ENCODE measurements around the gene CDK18.

CDK18 gene

GRCh38 chr1:205570796-205571537, 66.5 kb downstream of the CDK18 start:
- Histone ChIP-seq H4K91ac (ENCODE audit: low read length) (no peak overlapping the region), H3K27me3 (ENCODE audit: control insufficient read depth in 1 of 2, insufficient read depth in 1 of 2, low read length in 2 of 2) (peaks cover 80 to 94% of the 10 kb centered on the region in 2 experiments), H3K9ac (ENCODE audit: low read length) (no peak overlapping the region), H2BK15ac (ENCODE audit: low read depth, poor library complexity, severe bottlenecking) (no peak overlapping the region), H3K4ac (ENCODE audit: low read depth in 1 of 2, low read length in 2 of 2) (no peak overlapping the region), H3K4me3 (ENCODE audit: insufficient read depth in 1 of 2, low read depth in 1 of 2, low read length in 2 of 2) (no peak overlapping the region), H2BK12ac (ENCODE audit: low read length in 2 of 2) (no peak overlapping the region), H3K9me3 (ENCODE audit: control insufficient read depth, low read length) (no peaks in the 10 kb centered on the region), H2AK5ac (ENCODE audit: low read length, severe bottlenecking) (no peak overlapping the region), H3K4me2 (ENCODE audit: low read length, poor library complexity, severe bottlenecking) (no peak overlapping the region), H3K79me1 (replicated peaks; ENCODE audit: low read length, poor library complexity, severe bottlenecking) (no peaks in the 10 kb centered on the region), H2BK120ac (ENCODE audit: low read depth, low read length) (no peak overlapping the region), H2AFZ (ENCODE audit: low read depth, low read length) (no peak overlapping the region), H3K4me1 (ENCODE audit: control insufficient read depth, insufficient read depth, low read depth, low read length) (peaks cover 10% of the 10 kb centered on the region), H3K27ac (ENCODE audit: low read length, poor library complexity, severe bottlenecking) (no peak overlapping the region), H4K8ac (ENCODE audit: low read length) (no peak overlapping the region), H2BK5ac (ENCODE audit: low read depth, low read length, poor library complexity, severe bottlenecking) (no peak overlapping the region), H3K14ac (ENCODE audit: low read length in 2 of 2) (no peak overlapping the region), H3K23ac (ENCODE audit: low read length in 2 of 2) (no peak overlapping the region), H3K18ac (ENCODE audit: low read depth in 1 of 2, low read length in 2 of 2) (no peak overlapping the region), H3K36me3 (ENCODE audit: control insufficient read depth in 1 of 2, insufficient read depth in 2 of 2, low read depth in 1 of 2, low read length in 2 of 2) (no peaks in the 10 kb centered on the region)
- 62% methylated on average over 2 of the region's 2 CpGs for WGBS
- no peak for DNase-seq

- Histone ChIP-seq H2BK12ac (ENCODE audit: low read length in 2 of 2) (no peak overlapping the region), H3K4me1 (ENCODE audit: control insufficient read depth, insufficient read depth, low read depth, low read length) (peaks cover 10% of the 10 kb centered on the region), H4K91ac (ENCODE audit: low read length) (no peak overlapping the region), H2BK5ac (ENCODE audit: low read depth, low read length, poor library complexity, severe bottlenecking) (no peak overlapping the region), H4K8ac (ENCODE audit: low read length) (no peak overlapping the region), H3K79me1 (replicated peaks; ENCODE audit: low read length, poor library complexity, severe bottlenecking) (no peaks in the 10 kb centered on the region), H3K9me3 (ENCODE audit: control insufficient read depth, low read length) (no peaks in the 10 kb centered on the region), H3K27me3 (ENCODE audit: control insufficient read depth in 1 of 2, insufficient read depth in 1 of 2, low read length in 2 of 2) (peaks cover 80 to 94% of the 10 kb centered on the region in 2 experiments), H3K4me3 (ENCODE audit: insufficient read depth in 1 of 2, low read depth in 1 of 2, low read length in 2 of 2) (no peak overlapping the region), H2AK5ac (ENCODE audit: low read length, severe bottlenecking) (no peak overlapping the region), H2AFZ (ENCODE audit: low read depth, low read length) (no peak overlapping the region), H3K4me2 (ENCODE audit: low read length, poor library complexity, severe bottlenecking) (no peak overlapping the region), H3K14ac (ENCODE audit: low read length in 2 of 2) (no peak overlapping the region), H3K36me3 (ENCODE audit: control insufficient read depth in 1 of 2, insufficient read depth in 2 of 2, low read depth in 1 of 2, low read length in 2 of 2) (no peaks in the 10 kb centered on the region), H2BK120ac (ENCODE audit: low read depth, low read length) (no peak overlapping the region), H3K27ac (ENCODE audit: low read length, poor library complexity, severe bottlenecking) (no peak overlapping the region), H3K9ac (ENCODE audit: low read length) (no peak overlapping the region), H2BK15ac (ENCODE audit: low read depth, poor library complexity, severe bottlenecking) (no peak overlapping the region), H3K4ac (ENCODE audit: low read depth in 1 of 2, low read length in 2 of 2) (no peak overlapping the region), H3K18ac (ENCODE audit: low read depth in 1 of 2, low read length in 2 of 2) (no peak overlapping the region), H3K23ac (ENCODE audit: low read length in 2 of 2) (no peak overlapping the region)
- WGBS, result 58% methylated on average over 4 of the region's 4 CpGs
- DNase-seq, result no peak
These were observed 67.3 kb downstream of the CDK18 start for GRCh38 chr1:205571747-205572146.

DNA sequence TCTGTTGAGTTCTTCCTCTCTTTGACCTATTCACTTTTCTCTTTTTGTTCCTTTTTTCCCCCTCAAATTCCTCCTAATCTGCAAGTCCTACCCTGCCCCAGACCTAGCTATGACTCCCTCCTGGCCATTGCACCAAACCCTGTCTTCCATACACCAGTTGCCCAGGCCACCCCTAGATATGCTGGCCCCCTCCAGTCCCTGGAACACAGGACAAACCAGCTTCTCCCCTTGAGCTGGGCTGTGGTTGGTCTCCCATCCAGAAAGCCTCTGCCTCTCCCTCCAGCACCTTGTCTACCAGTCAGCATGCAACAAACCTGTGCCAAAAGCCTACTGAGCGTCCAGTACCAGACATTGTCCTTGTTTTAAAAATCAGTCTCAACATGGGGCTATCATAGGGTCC, 68.0 kb downstream of the CDK18 start:
- H4K91ac ChIP-seq (ENCODE audit: low read length), result no peak overlapping the region
- H2BK12ac ChIP-seq (ENCODE audit: low read length in 2 of 2), result no peak overlapping the region
- H3K23ac ChIP-seq (ENCODE audit: low read length in 2 of 2), result no peak overlapping the region
- H3K4me2 ChIP-seq (ENCODE audit: low read length, poor library complexity, severe bottlenecking), result no peak overlapping the region
- no peak overlapping the region for H2BK120ac ChIP-seq (ENCODE audit: low read depth, low read length)
- no peak overlapping the region for H3K9ac ChIP-seq (ENCODE audit: low read length)
- DNase-seq, result no peak
- no peaks in the 10 kb centered on the region for H3K9me3 ChIP-seq (ENCODE audit: control insufficient read depth, low read length)
- WGBS, result 64% methylated on average over 1 of the region's 1 CpG
- no peaks in the 10 kb centered on the region for H3K36me3 ChIP-seq (ENCODE audit: control insufficient read depth in 1 of 2, insufficient read depth in 2 of 2, low read depth in 1 of 2, low read length in 2 of 2)
- no peak overlapping the region for H3K4me3 ChIP-seq (ENCODE audit: insufficient read depth in 1 of 2, low read depth in 1 of 2, low read length in 2 of 2)
- no peak overlapping the region for H2BK5ac ChIP-seq (ENCODE audit: low read depth, low read length, poor library complexity, severe bottlenecking)
- H2AFZ ChIP-seq (ENCODE audit: low read depth, low read length), result no peak overlapping the region
- H4K8ac ChIP-seq (ENCODE audit: low read length), result no peak overlapping the region
- H3K14ac ChIP-seq (ENCODE audit: low read length in 2 of 2), result no peak overlapping the region
- peaks cover 10% of the 10 kb centered on the region for H3K4me1 ChIP-seq (ENCODE audit: control insufficient read depth, insufficient read depth, low read depth, low read length)
- peaks cover 80 to 94% of the 10 kb centered on the region in 2 experiments for H3K27me3 ChIP-seq (ENCODE audit: control insufficient read depth in 1 of 2, insufficient read depth in 1 of 2, low read length in 2 of 2)
- no peak overlapping the region for H2BK15ac ChIP-seq (ENCODE audit: low read depth, poor library complexity, severe bottlenecking)
- no peaks in the 10 kb centered on the region for H3K79me1 ChIP-seq (replicated peaks; ENCODE audit: low read length, poor library complexity, severe bottlenecking)
- no peak overlapping the region for H3K4ac ChIP-seq (ENCODE audit: low read depth in 1 of 2, low read length in 2 of 2)
- H2AK5ac ChIP-seq (ENCODE audit: low read length, severe bottlenecking), result no peak overlapping the region
- H3K18ac ChIP-seq (ENCODE audit: low read depth in 1 of 2, low read length in 2 of 2), result no peak overlapping the region
- H3K27ac ChIP-seq (ENCODE audit: low read length, poor library complexity, severe bottlenecking), result no peak overlapping the region

GRCh38 chr1:205575294-205575885, 70.9 kb downstream of the CDK18 start:
- Histone ChIP-seq H3K27me3 (ENCODE audit: control insufficient read depth in 1 of 2, insufficient read depth in 1 of 2, low read length in 2 of 2) (peaks cover 82 to 98% of the 10 kb centered on the region in 2 experiments), H3K4me1 (ENCODE audit: control insufficient read depth, insufficient read depth, low read depth, low read length) (peaks cover 2% of the 10 kb centered on the region), H3K9me3 (ENCODE audit: control insufficient read depth, low read length) (no peaks in the 10 kb centered on the region), H3K18ac (ENCODE audit: low read depth in 1 of 2, low read length in 2 of 2) (no peak overlapping the region), H2AK5ac (ENCODE audit: low read length, severe bottlenecking) (no peak overlapping the region), H3K4me3 (ENCODE audit: insufficient read depth in 1 of 2, low read depth in 1 of 2, low read length in 2 of 2) (no peak overlapping the region), H3K36me3 (ENCODE audit: control insufficient read depth in 1 of 2, insufficient read depth in 2 of 2, low read depth in 1 of 2, low read length in 2 of 2) (no peaks in the 10 kb centered on the region), H2AFZ (ENCODE audit: low read depth, low read length) (no peak overlapping the region), H2BK120ac (ENCODE audit: low read depth, low read length) (no peak overlapping the region), H3K4me2 (ENCODE audit: low read length, poor library complexity, severe bottlenecking) (no peak overlapping the region), H2BK15ac (ENCODE audit: low read depth, poor library complexity, severe bottlenecking) (no peak overlapping the region), H2BK12ac (ENCODE audit: low read length in 2 of 2) (no peak overlapping the region), H4K8ac (ENCODE audit: low read length) (no peak overlapping the region), H3K27ac (ENCODE audit: low read length, poor library complexity, severe bottlenecking) (no peak overlapping the region), H3K23ac (ENCODE audit: low read length in 2 of 2) (no peak overlapping the region), H3K4ac (ENCODE audit: low read depth in 1 of 2, low read length in 2 of 2) (no peak overlapping the region), H2BK5ac (ENCODE audit: low read depth, low read length, poor library complexity, severe bottlenecking) (no peak overlapping the region), H3K79me1 (replicated peaks; ENCODE audit: low read length, poor library complexity, severe bottlenecking) (no peaks in the 10 kb centered on the region), H3K9ac (ENCODE audit: low read length) (no peak overlapping the region), H4K91ac (ENCODE audit: low read length) (no peak overlapping the region), H3K14ac (ENCODE audit: low read length in 2 of 2) (no peak overlapping the region)
- 67% methylated on average over 1 of the region's 1 CpG for WGBS
- no peak for DNase-seq
